ENCODE measurements around the gene CAMK2B.

DNA sequence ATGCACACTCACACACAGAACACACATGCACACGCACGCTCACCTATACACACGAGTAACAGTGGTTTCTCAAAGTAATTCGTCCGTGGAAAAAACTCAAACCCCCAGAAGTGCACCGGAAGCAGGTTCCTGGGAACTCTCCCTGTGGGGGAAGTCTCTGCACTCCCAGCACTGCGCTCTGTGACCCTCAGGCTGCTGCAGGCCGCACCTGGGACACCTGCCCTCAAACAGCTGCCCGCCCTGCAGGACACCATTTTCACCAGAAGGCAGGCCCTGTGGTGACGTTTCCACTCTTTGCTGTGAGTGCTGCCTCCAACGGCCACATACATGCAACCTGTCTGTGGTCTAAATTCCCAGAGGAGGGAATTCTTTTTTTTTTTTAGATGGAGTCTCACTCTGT, 103.3 kb downstream of the CAMK2B start:
- TF ChIP-seq, protein P1, sequence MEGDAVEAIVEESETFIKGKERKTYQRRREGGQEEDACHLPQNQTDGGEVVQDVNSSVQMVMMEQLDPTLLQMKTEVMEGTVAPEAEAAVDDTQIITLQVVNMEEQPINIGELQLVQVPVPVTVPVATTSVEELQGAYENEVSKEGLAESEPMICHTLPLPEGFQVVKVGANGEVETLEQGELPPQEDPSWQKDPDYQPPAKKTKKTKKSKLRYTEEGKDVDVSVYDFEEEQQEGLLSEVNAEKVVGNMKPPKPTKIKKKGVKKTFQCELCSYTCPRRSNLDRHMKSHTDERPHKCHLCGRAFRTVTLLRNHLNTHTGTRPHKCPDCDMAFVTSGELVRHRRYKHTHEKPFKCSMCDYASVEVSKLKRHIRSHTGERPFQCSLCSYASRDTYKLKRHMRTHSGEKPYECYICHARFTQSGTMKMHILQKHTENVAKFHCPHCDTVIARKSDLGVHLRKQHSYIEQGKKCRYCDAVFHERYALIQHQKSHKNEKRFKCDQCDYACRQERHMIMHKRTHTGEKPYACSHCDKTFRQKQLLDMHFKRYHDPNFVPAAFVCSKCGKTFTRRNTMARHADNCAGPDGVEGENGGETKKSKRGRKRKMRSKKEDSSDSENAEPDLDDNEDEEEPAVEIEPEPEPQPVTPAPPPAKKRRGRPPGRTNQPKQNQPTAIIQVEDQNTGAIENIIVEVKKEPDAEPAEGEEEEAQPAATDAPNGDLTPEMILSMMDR (conservative IDR thresholded peaks at IDR 0.05; ENCODE audit: low read length) = no peak
- no peak for TF ChIP-seq EZH2phosphoT487 (IDR thresholded peaks at IDR 0.05; ENCODE audit: borderline replicate concordance)

All from Loucy (cell line).